Hippocampal formation (tissue), 2 donors: Measurements from ENCODE around the gene INF2.

ENCODE experiments used
- DNase-seq, 2 donors: peaks; one replicate each; lab custom pipeline; 2025; lab: John Stamatoyannopoulos, UW

The INF2 gene

DNA sequence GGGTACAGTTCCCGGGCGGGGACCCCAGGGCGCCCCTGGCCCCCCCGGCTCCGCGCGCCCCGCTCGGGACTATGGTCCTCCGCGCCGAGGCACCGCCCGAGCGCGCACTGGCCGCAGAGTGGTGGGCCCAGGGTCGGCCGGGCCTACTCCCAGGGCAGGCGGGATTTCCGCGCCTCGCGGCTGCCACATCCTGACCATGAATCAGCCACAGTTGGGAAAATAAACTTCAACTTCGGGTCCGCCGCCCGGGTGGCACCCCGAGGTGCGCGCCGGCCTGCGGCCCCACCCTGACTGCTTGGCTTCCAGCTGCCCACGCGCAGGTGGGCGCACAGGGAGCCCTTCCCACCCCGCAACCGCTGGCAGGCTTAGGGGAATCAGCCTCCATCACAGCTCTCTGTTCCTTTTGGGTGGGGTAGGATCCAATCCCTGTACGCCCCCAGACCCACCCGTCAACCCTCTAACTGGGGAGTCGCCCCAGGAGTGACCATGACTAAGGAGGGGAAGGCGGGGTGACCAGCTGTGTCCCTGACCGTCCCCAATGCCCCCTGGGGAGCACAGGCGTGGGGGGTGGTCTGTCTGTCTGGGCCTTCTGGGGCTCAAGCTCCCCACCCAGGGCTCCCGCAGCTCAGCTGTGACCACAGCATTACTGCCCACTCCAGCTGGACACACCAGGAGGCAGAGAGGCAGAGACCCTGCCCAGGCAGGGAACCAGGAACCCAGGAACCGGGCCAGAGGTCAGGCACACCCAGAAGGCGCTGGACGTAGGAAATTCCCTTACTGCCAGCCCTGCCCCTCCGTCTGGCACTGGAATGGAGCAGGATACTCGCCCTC, 678 bp downstream of the INF2 start:
- no peak for DNase-seq

DNA sequence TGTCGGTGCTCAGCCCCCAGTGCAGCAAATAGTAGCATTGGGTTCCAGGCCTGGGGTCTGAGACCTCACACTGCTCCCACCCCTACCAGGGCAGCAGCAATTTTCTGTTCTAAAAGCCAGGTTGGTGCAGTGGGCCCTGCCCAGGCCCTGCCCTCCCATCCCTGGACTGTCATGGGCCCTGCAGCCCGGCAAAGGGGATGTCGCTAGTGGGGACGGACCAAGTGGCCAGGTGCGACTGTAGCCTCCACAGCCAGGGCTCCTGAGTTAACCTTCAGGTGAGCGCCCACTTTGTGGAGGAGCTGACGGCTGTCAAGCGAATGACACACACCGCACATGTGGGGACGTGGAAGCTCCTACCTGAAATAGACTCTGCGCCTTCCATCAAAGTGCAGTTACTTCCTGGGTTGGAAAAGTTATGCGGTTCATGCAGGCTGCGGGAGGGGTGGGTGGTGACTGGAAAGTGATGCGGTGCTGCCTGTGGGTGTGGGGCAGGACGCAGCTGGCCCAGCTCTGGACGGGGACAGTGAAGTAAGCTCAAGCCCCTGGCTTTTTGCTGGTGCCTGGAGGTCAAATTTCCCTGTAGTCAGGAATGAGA, 1.5 kb downstream of the INF2 start:
- no peak for DNase-seq

DNA sequence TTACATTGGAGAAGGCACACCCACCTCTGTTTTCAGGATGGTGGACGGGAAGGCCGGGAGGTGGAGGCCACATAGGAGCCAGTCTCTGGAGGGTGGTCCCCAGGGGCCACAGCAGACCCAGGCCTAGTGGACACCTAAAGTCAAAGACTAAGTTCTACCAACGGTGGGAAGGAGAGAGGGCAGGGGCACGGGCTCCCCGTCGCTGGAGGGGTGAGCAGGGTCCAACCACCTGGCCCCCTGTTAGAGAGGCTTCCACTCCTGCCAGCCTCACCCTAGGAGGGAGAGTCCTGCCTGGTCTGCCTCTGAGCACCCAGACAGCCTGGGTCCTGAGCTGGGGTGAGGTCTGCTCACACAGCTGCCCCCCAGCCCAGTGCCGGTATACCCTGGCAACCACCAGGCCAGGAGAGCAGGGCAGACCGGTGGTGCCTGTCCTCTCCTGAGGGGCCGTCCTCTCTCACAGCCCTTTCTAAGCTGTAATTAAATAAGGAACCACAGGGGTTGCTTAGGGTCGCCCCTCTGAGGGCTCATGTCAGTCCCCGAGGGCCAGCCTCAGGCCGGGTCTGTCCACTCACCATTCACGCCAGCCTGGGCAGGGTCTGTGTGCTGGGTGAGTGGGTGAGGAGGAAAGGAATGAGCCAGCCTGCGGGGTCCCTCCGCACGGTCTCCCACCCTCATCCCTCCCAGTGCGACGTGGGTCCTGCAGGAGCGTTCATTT, 2.3 kb downstream of the INF2 start:
- no peak for DNase-seq

DNA sequence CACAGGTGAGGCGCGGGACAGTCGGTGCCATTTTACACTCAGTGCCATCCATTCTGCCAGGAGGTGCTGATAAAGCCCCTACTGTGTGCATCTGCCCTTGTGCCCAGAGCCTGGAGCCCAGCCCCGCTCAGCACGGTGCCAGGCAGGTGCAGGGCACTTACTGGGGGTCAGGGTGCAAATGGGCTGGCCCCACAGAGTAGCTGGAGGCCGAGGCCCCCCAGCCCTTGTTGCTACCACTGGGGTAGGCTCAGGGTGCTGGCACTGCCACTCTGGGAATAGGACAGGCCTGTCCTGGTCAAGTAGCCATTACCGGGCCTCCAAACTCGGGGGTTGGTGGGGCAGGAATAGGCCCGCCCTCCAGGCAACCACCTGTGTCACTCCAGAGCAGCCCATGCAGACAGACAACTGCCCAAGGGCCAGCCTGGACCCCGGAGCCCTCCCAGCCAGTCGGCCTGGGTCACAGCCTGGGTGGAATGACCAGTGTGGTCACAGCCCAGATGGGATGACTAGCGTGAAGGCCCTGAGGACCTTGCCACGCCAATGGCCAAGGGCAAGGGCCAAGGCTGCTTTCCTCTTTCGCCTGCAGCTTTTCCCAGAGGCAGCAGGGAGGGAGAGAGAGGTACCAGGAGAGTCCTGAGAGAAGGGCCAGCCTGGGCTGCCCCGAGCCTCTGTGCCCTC, 3.0 kb downstream of the INF2 start:
- no peak for DNase-seq

DNA sequence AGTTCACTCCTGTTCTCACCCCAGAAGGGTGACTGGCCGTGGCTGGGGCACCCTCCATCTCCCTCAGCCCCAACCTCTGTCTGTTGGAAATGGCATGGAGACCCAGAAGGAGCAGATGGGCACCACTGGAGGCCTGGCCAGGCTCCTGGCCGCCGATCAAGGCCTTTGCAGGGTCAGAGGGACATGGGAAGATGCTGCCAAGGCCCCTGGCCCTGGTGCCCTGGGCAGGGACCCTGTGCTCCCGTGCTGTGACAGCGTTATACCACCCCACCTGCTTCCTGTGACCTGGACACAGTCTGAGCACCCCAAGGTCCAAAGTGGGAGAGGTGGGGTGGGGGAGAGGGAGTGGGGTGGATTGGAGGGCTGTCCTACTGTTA, 3.5 kb downstream of the INF2 start:
- DNase-seq = no peak

DNA sequence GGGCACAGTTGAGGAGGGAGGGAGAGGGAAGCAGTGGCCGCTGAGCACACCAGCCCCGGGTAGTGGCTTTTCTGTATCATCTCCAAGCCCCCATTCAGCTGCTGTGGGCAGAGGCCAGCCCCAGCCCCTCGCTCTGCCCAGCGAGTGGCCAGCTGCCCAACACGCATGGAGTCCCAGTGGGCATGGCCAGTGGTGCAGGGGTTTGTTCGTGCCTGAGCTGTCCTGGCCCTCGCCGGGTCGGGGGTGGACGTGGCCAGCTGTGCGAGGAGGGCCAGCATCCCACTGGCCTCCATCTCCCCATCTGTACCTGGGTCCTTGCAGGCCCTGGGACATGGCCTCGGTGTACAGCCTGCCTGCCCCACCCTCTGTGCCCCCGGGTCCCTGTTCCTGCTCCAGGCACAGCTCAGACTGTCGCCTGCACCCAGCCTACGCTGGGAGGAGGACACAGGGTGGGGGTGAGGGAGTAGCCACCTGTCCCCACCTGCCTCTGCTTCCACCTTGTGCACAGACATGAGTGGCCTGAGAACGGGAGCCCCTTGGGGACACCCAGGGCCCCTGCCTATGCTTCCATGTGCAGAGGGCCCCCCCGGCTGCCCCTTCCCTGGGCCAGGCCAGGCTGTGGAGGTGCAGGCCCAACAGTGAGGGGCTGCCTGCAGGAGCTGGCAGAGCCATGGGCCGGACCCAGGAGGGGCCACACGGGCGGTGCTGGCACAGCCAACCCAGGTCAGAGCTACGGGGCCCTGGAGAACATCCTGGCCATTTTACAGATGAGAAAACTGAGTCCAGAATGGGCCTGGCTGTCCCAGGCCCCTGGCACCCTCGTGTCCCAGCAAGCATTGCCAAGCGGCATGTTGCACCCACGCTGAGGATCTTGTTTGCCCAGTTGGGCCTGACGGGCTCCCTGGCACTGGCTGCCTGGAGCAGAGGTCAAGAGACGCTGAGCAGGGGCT, 4.3 kb downstream of the INF2 start:
- DNase-seq = peak; percentile 49 to 54

DNA sequence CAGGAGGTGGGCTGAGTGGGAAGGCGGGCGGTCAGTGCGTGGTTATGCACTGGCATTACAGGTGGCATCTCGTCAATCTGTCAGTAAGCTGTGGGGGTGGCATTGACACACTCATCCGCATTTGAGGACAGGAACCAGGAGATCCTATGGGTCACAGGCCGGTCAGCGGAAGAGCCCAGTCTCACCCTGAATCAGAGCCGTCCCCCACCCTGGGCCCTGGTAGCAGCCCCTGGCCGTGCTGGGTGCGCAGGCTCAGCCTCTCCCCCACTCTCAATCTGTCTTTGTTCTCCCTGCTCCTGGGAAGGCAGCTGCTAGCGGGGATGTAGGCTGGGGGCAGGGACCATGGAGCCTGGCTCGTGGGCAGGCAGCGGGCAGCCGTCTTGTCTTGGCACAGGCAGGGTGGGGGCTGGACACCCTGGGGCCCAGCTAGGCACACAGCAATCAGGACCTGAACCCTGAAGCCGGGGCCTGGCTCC, 5.1 kb downstream of the INF2 start:
- DNase-seq = peak; percentile 88 to 94

DNA sequence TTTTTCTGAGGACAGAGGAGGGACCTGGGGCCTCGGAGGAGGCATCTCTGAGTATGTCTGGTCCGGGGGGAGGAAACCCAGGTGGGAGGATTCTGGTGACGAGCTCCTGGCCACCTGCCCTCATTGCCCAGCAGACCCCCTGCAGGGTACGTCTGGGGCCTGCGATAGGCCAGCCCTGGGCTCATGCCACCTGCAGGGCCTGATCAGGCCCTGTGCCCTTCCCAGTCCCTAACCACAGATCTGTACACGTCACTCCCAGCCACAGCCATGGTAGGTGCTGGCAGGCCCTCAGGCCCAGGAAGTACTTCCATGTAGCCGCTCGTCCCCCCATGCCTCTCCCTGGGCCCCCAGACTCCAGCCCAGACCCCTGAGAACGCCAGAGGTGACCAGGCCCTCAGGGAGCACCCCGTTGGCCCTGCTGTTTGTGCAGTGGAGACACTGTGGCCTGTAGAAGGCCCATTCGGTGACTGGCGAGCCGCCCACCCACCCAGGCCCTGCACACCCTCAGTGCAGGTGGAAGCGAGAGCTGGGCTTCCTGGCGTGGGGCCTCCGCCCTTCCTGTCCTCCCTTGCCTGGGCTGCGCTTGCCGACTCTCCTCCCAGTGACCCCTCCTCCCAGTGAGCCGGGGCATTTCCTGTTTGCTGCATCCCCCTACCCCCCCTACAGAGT, 5.7 kb downstream of the INF2 start:
- DNase-seq = no peak

DNA sequence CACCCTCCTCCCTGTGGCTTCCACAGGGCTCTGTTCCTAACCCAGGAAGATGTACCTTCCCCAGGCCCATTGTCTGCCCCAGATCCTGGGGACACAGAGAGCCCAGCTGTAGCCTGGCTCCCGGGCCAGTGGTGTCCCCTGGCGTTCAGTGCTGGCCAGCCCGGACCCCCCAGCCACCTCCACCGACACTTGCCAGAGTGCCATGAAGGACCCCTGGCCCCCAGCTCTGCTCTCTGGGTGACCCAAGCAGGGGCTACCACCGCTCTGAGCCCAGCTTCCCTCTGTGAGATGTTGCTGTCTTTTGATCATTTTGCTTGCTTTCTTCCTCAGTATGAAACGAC, 6.2 kb downstream of the INF2 start:
- DNase-seq = no peak

DNA sequence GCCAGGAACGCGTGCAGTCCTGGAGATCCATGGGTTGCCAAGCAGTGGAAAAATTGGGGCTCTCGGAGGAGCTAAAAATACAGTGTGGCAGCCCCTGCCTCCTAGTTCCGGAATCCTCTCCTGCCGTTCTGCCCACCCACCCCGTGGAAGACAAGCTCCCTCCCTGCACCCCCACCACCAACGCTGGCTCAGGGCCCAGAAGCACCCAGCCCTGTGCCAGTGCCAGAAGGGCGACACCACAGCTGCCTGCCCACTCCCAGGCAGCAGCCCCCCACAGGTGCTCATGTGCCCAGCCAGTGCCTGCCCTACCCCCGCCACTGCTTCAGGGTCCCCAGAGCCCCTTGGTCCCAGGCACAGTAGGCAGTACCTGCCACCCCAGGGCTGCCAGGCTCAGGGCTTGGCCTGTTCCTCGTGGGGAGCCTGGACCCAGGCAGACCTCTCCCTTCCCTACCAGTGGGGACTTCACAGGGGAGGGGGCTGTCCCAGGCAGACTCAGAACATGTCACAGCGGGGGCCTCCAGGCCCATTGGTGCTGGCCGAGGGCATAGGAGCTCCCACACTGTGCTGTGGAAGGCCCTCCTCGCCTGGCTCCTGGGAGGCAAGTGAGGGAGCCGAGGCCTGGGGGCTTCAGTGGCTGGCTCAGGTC, 7.4 kb downstream of the INF2 start:
- no peak for DNase-seq

DNA sequence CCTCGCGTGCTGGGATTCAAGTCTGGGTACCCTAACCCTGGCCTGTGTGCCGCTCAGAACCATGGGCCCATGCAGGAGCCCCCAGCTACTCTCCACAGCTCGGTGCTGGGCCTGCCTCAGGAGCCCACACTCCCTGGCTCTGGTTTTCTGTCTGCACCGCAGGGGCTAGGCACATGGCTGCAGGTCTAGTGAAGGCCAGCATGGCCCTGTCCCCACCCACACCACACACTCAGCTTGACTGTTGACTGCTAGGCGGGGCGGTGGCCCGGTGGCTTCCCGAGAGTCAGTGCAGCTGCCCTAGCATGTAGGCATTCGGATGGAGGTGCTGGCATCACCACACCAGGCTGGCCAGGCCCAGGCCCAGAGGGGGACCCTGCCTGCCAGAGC, 7.9 kb downstream of the INF2 start:
- no peak for DNase-seq

DNA sequence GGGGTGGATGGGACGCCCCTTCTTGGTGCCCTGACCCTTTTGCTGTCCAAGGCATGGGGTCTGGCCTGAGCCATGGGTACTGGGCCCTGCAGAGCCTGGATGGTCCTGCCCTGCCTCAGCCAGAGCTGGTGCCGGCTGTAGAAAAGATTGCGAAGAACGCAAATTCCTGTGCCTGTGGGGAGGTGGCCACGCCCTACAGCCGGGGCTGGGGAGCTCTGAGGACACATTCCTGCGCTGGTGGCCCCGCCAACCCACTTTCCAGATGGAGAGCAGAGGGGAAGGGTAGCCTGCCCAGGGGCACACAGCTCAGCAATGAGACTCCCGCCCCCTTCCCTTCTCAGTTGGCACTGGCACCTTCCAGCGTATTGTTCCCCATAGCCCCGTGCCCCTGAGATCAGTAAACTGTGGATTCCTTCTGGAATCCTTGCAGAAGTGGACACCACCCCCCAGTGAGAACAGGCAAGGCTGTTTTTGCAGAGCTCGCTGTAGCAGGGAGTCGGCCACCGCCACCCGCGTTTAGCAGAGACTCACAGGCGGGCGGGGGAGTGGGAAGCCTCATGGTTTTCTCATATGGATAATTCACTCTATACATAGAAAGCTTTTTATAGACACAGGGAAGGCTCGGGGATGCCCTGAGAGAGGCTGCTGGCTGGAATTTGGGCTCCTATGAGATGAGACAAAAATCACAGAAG, 8.6 kb downstream of the INF2 start:
- peak; percentile 39 to 41 for DNase-seq

DNA sequence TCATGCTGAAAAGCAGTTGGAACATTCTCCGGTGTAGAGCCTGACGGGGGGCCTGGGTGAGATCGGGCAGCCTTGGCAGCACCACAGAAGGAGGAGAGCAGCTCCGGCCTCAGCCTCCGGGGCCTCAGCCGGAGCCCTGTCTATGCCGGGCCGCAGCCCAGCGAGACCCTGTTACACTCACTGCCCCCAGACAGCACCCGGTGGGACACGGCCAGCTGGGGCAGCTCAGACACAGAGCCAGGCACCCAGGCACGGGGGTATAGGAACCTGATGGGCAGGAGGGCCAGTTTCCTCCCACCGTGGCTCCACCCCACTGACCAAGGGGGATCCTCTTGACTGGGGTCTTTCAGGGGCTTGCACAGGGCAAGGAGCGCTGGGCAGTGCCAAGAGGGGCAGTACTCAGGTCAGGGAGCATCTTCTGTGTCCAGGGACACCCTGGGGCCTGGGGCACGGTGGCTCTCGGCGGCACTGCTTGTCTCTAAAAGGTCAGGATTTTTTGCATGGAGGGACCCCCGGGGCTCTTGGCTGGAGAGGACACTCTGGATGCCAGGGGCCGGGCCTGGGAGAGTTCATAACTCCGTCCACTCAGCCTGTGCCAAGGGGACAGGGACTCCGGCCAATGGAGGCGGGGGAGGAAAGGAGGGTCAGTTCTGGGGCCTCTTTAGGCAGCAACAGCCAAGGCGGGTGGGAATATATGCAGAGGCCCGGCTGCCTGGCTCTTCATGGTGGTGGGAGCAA, 9.4 kb downstream of the INF2 start:
- peak in 1 of 2 donors; percentile 30 for DNase-seq

DNA sequence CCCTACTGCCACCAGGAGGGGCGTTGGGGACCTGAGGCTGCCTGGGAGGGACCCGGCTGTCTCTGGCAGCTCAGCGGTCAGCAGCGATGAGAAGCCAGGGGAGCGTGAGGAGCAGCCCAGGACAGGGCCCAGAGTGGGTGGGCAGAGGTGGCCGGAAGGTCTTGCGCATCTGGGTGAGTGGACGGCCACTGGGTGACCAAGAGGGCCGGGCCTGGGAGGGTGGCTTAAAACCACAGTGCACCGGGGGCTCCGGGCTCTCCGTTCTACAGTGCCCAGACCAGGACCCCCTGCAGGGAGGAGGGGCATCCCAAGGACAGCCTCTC, 10.0 kb downstream of the INF2 start:
- DNase-seq = no peak

DNA sequence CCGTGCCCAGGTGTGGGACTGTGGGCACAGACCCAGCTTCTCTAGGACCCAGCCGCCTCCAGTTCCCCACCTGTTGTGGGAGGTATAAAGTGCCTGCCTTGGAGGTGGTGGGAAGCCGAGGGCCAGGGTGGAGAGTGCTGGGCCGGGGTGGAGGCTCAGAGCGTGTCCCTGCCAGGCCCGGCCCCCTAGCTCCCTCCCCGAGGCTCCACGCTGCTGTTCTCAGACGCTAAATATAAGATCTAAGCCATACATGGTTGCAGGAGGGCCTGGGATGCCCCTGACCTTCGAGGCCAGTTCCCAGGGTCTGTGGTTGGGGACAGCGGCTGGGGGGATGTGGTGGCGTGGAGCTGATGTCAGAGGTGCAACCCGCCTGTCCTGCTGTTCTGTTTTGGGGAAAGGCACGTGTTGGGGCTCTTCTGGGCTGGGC, 10.8 kb downstream of the INF2 start:
- no peak for DNase-seq

DNA sequence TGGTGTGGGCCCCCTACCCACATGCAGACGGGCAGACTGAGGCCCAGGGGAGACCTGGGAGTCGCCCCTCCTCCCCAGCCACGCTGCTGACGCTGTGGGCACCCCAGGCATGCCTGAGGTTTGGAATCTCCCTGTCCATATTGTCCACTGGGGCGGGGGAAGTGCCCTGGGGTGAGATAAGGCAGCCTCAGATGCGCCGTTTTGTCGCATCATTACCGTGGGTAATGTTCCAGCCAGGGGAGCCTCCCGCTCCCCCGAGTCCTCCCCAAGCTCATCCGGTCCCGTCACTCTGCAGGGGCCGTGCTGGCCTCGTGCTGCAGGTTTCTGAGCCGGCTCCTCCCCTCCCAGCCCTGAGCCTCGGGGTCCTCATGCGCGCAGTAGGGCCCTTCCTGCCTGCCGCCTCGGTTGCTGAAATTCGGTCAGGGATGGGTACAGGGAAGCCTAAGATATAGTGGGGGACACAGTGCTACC, 11.4 kb downstream of the INF2 start:
- DNase-seq = no peak

DNA sequence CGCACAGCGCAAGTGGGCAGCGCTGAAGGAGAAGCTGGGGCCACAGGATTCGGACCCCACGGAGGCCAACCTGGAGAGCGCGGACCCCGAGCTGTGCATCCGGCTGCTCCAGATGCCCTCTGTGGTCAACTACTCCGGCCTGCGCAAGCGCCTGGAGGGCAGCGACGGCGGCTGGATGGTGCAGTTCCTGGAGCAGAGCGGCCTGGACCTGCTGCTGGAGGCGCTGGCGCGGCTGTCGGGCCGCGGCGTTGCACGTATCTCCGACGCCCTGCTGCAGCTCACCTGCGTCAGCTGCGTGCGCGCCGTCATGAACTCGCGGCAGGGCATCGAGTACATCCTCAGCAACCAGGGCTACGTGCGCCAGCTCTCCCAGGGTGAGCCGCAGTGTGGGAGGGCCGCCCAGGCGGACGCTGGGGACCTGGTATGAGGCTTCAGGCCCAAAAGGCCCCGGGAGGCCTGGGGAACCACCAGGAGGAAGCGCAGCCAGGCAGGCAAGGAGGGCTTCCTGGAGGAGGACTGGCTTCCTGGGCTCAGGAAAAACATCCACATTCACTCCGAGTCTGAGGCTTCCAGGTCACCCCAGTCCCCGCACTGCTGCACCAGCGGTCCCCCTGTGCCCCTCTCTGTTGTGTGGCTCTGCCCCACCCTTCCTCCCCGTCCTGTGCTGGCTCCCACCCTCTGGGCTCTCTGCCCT, 12.1 kb downstream of the INF2 start:
- DNase-seq = no peak

DNA sequence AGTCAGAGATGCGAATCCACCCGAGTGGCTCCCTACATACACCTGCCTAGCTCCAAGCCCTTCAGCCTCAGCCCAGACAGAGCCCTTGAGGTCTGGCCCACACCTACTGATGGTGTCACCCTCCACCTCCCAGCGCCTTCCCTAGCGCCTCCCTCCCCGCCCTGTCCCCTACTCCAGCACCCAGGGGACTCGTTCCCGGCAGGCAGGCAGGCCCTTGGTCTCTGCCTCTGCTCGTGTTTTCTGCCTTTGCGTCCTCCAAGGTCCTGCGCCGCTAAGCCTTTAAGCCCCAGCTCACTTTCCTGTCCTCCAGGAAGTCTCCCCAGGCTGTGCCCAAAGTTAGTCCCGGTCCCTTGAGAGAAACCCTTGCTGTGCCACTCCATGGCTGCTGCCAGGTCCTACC, 12.7 kb downstream of the INF2 start:
- DNase-seq = no peak
